ENCODE measurements around the gene SSBP4.
A peak's percentile ranks its signal among the peaks of the same experiment; 100 is the strongest.
"Not testable (repeated sequence)": the region's sequence is repeated elsewhere in the genome, so short reads cannot be mapped to it uniquely, and the experiment has no call there.

SSBP4 gene

GRCh38 chr19:18396471-18397241 is 22.5 kb upstream of the SSBP4 start:
- DNase-seq, result no peak

GRCh38 chr19:18397242-18398202 is 21.7 kb upstream of the SSBP4 start, which contains the start of gene LRRC25:
Gene LRRC25, minus strand, starts transcription at chr19:18397622. Its CDS starts 659 bp downstream, at chr19:18396963.
- no peak for DNase-seq

- DNase-seq, result no peak
These were observed 20.2 kb upstream of the SSBP4 start for GRCh38 chr19:18399008-18399407.

DNA sequence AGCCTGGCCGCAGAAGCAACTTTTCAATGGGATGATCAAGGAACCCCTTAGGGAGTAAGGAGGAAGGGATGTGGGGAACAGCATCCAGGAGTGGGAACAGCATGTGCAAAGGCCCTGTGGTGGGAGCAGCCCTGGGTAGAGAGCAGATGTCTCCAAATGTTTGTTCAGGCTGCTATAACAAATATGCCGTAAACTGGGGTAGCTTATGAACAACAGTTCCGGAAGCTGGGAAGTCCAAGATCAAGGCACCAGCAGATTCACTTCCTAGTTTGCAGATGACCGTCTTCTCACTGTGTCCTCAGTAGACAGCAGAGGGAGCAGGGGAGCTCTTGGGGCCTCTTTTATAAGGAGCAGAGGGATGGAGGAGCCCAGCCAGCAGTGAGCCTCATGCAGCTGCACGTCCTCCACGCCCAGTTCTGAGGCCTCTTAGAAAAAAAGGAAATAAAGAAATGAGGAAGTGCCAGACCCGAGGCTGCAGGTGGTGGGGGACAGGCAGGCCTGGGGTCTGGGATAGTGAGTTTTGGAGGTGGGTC is 17.6 kb upstream of the SSBP4 start:
- no peak for DNase-seq

GRCh38 chr19:18402455-18403248 is 16.5 kb upstream of the SSBP4 start:
- not testable (repeated sequence) for DNase-seq

- not testable (repeated sequence) for DNase-seq
These were observed 13.4 kb upstream of the SSBP4 start for GRCh38 chr19:18405754-18406153.

- DNase-seq, result no peak
These were observed 12.4 kb upstream of the SSBP4 start for GRCh38 chr19:18406749-18407148.

GRCh38 chr19:18408053-18408476 is 11.1 kb upstream of the SSBP4 start:
- DNase-seq, result no peak

- no peak for DNase-seq
These were observed 6.5 kb upstream of the SSBP4 start for GRCh38 chr19:18412610-18413239.

DNA sequence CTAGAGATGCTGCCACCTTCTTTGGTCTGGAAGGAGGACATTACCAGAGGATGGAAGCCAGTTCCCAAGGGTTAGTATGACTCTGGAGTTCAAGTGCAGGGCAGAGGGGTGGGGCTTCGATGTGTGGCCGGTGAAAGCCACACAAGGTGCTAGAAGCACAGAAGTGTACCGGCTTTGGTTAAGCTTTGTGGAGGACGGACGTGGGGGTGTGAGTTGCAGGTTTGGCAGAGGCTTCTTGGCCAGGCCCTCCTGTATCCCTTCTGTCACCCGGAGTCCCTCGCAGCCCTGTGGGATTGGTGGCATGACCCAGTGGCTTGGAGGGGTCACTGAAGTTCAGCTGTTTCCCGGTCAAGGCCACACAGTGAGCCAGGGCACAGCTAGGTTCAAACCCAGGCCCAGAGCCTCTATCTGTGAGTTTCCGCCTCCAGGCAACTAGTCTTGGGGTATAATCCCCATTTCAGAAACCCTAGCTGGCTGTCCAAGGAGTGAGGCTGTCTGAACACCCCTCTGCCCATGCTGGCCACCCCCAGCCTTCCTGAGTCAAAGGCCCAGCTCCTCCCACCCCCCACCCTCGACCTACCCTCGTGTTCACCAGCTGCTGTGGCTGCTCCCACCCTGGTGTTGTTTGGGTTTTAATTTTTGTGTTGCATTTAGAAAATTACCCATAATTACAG is 4.6 kb upstream of the SSBP4 start:
- no peak for DNase-seq

- no peak for DNase-seq
These were observed 3.9 kb upstream of the SSBP4 start for GRCh38 chr19:18415178-18415867.

DNA sequence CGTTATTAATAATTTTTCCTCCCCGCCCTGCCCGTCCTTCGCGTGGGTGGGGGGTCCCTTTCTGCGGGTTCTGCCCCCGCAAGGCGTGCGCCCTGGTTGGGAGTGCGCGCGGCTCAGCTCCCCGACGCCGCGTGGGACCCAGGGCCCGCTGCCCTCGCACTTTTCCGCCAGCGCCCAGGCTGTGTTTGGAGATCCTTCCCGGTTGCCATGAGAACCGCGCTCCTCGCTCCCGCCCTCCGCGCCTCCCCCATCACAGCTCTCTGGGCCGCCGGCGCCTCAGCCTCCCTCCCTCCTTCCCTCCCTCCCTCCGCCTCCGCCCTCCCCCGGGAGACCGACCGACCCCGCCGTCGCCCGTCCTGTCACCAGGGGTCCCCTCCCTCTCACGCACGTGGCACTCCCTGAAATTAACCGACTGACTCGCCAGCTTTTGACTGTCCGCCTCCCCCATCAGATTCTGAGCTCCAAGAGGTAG is 2.4 kb upstream of the SSBP4 start:
- peak; percentile 37 for DNase-seq

DNA sequence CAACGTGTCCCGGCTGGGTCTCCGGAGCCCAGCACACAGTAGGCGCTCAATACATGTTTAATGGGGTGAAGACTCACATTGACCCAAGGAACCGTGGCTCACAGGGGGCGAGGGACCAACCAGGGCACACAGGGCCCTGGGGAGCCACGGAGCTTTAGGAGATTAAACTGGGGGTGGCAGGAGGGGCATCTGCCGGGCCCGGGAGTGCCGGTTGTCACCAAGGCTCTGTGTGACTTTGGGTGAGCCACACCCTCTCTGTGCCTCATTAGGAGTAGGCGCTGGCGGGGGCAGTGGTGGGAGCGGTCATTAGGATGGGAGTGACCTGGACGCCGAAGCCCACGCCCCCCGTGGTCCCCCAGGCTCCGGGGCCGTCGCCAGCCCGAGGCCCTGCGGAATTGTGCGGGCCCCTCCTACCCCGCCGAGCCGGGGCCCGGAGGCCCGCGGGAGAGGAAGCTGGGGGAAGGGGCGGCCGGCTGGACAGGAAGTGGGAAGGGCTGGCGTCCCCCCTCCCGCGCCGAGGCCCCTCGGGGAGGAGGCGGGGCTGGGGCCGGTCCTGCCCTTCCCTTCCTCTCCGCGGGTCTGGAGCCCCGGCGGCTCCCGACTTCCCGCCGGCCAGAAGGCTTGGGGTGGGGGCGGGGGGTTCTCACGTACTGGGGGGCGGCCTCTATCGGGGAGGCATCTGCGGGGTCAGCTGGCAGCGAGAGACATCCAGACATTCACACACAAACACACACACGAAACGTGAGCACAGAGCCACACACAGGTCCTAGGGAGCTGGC is 1.8 kb upstream of the SSBP4 start:
- no peak for DNase-seq

GRCh38 chr19:18418029-18418482 is 1.1 kb upstream of the SSBP4 start:
- DNase-seq, result no peak

DNA sequence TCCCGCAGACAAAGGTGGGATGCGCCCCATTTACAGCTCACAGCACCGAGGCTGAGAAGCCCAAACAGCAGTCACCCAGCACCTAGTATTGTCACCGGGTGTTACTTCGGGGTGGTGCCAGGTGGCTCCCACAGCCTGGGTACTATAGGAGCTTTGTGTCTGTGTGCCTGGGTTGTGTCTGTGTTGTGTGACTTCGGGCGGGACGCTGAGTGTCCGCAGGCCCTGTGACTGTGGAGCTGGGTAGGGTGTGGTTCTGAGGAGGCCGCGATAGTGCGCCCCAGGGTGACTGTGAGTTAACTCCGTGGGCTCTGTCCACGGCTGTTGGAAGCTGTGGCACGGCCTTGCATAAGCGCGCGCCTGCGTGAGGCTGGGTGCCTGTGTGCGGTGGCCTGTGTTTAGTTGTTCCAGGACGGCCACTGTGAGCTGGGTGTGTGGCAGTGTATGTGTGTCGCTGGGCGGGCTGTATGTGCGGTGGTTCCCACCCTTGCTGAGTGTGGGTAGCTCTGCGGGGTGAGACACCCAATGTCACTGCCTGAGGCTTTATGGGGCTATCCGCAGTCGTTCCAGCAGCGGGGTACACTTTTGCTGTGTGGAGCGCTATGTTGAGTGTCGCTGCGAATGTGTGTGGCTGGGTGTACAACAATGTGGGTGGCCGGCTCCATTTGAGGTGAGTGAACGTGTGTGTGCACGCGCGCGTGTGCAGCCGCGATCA is 559 bp upstream of the SSBP4 start:
- DNase-seq, result no peak

DNA sequence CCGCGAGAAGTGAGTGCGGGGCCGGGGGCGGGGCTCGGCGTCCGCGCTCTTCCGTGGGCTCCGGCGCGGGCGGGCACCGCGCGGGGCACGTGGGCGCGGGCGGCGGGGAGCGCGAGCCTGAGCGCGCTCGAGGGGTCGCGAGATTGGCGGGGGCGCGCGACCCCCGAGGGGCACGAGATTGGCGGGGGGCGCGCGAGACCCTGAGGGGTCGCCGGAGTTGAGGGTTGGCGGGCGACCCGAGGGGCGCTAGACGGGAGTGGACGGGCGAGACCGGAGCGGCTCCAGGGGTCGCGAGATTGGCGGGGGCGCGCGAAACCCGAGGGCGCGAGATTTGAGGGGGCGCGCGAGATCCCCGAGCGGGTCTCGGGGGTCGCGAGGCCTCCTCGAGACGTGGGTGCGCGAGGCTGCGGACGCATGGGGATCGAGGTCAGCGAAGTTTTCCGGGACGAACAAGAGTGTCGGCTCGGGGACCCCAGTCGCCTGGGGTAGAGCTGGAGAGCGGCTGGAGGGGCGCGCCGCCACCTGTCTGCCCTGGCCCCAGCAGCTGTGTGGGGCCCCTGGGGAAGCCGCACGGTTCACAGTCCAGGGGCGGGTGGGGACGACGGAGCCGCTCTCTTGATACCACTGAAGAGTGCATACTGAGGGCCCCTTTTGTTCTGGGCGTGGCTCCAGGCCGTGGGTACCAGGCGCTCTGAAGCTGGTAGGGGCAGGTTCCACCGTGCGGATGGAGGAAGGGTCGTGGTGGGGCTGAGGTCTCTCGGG is 682 bp downstream of the SSBP4 start:
- DNase-seq, result no peak

- no peak for DNase-seq
These were observed 1.7 kb downstream of the SSBP4 start for GRCh38 chr19:18420930-18421329.

DNA sequence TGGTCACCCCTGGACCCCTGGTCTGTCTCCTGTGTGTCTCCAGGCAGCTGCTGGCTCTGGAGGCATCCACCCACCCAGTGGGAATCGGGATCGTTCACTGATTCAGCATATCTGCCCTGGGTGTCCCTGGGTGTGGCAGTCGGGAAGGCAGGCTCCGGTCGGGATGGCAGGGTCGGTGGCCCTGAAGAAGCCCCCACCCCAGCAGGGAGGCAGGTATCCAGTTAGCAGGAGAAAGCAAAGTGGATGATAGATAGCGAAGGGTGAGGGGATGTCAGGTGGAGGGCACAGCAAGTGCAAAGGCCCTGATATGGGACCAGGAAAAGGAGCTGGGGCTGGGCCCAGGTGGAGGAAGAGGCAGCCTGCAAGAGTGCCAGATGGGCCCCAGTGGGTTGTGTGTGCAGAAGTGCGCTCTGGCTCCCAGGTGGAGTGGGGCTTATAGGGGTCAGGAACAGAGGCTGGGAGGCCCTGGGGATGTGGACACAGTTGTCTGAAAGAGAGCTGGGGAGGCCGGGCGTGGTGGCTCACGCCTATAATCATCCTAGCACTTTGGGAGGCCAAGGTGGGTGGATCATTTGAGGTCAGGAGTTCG is 2.3 kb downstream of the SSBP4 start:
- DNase-seq, result no peak
